Middle frontal gyrus (tissue), 1 donor: ENCODE measurements around the gene ALKAL2.

Experiments
- DNase-seq: peaks from one replicate; pipeline ENCODE4 v3.0.0-alpha.2; 2015; ENCODE audit warnings: low spot score; ENCODE audit errors: extremely low spot score

ALKAL2 gene

DNA sequence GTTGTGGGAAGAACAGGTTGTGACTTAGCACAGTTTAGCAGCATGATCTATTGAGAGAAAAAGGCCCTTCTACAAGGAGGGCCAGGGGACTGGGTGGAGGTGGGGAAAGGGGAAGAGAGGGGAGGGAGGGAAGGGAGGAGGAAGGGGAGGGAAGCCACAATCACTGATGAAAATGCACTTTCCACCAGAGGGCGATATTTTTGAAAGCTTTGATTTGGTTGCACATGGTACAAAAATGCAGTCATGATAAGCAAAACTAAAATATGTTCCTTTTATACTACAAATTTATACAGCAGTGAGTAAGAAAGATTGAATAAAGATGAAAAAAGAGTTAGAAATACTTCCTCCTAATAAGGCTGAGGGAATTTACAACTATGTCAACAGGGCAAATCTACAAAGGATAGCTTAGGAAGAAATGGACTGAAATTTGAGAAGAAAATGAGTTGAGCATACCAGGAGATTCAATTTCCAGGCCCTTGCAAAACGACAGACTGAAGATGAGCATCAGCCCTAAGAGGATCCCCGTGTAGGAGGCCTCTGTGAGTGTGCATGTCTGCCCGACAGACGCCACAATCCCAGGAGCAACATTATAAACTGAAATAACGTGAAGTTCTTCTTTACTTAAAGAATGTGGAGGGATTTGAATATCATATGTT, 41.3 kb downstream of the ALKAL2 start:
- no peak for DNase-seq

DNA sequence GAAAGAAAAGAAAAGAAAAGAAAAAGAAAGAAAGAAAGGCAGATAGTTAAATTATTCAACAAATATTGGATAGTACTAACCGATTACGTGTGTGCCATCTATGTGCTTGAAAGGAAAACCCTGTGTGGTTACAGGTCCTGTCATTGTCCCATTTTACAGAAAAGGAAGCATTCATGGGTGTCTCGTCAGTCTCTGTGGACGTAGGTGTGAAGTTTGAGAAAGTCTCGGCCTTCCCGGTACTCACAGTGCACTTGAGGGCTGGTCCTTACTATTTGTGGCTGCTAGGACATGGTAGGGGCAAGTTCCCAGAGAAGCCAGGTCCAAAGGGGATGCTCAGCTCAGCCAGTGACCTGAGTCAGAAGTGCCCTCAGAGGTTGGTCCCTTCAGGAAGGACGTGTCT, 43.3 kb downstream of the ALKAL2 start:
- no peak for DNase-seq

DNA sequence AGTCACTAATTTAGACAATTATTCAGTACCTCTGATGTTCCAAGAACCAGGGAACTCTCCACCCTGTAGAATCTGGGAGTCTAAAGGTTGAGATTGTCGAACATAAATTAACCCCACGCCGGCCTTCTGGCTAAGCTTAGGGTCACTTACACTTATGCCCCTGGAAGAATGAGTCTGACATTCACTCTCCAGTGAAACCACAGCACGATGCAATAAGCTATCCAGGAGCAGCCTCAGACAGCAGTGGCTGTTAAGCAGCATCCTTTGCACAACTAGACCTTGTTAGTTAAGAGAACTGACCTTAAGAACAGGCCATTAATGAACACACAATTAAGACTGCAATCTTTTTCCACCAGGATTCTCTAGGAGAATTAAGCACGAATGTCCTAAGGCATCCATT, 49.0 kb downstream of the ALKAL2 start:
- DNase-seq: no peak

DNA sequence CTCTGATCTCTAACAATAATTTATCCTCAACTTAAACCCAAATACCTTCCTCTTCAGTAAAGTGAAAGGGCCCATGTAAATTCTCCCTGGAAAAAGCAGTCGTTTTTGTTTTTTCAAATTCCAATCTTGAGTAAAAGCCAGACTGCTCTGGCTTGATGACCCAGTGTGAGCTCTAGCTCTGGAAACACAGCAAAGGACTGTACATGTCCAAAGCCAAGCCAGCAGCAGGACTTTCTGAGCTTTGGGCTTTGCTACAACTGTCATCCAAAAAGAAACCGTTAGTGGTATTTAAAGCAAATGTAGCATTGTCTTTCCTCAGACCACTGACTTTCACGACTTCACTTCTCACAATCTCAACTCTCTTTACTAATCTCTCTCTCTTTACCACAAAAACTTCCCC, 49.5 kb downstream of the ALKAL2 start:
- DNase-seq: no peak

DNA sequence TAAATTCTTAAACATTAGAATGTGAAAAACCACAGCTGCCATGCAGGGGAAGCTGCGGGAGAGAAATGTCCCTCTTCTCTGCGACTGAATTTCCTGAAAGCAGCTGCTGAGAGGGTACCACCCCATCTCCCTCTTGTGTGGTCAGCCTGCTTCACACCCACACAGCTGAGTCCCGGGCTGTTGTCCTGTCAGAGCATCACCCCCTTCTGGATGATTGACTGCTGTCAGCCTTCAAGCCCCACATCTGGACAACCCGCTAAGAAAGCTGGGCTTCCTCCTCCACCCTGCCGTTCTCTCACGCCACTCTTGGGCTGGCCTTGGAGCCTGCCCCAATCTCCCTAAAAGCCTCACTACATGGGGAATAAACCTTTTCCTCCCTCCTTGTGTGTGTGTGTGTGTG, 50.0 kb downstream of the ALKAL2 start:
- no peak for DNase-seq

DNA sequence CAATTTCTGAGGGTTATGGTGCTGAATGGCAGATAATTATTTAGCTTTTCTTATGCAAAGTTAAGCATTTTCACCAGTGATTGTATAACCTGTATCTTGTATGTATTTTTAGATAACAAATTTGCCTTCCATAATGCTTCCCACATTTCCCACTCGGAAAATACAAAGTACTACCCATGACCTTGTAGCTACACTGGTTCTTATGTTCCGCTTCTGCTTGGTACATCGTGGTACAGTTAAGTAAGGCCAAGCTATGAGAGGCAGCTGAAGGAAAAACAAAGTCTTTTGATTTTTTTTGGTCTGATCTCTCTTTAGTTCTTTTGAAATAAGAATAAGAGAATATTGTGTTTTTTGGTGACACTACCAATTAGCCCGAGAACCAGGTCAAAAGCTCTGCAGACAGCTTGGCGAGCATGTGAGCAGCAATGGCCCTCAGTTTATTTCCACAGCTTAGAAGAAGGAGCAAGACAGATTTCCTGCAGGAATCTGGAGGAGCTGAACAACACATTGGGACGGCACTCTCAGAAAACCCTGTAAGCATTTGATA, 50.8 kb downstream of the ALKAL2 start:
- DNase-seq: no peak

DNA sequence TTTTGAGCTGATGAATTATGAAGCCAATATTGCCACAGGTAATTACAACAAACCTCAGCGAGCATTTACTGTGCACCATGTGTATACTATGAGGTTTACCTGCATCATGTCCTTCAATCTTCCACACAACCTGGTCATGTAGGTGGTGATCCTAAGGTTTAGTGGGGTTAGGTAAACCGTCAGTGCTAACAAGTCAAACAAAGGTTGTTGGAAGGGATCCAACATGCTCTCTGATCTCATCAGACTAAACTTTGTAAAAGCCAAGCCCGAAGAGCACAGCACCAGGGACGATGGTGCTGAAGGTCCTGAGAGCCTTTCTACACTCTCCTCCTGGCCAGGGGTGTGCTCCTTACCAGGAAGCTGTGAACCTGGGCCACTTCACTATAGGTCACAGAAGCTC, 53.5 kb downstream of the ALKAL2 start:
- DNase-seq: no peak

DNA sequence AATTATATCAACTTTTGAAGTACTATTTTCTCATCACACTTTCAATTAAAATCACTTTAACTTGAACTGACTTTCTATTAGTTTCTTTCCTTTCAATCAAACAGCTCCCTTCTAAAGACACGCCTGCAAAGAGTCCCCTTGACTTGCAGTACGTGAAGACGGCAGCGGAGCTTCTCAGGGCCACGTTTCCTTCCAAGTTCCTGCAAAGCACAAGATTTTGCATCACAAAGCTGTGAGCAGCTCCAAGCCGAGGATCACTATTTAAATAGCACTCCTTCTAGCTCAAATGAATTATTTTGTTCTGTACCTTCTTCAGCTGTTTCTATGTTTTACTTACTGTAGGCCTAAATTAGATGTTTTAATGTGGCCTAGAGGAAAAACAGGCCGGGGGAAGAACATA, 54.9 kb downstream of the ALKAL2 start:
- DNase-seq: no peak

DNA sequence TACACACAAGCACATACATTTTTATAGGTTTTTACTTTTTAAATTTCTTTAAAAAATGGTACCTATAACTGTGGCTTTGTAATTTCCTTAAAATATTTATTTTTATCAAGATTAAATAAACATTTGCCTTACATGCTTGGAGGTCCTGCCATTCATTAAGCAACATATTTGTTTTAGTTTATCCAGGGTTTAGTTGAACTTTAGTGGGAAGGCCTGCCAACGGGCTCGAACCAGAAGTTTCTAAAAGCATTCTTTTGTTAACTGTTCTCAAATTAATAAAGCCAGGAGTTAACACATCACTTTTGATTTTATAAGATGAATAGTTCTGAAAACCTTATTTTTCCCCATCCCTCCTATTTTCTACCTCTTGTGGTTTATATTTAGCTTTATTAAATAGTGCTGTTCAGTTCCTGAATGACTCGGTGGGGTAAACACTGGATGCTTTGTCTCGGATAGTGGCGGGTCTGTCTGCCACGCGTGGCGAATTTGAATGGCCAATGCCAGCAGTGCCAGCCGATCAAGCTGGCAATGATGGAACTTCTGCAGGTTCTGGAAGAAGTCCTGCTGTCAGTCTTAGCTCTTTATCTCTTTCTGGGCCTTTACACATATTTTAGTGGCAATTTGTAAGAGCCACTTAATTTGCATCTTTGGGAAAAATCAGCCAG, 56.2 kb downstream of the ALKAL2 start:
- no peak for DNase-seq
